Measurements from ENCODE around the gene P2RY12. TPM values are rescaled to one million over a fixed set of nuclear protein-coding genes. Genes with fewer than 3 reads are reported as not detected.

P2RY12 gene
- total RNA-seq, 2 donors from 2014 or later: not detected

DNA sequence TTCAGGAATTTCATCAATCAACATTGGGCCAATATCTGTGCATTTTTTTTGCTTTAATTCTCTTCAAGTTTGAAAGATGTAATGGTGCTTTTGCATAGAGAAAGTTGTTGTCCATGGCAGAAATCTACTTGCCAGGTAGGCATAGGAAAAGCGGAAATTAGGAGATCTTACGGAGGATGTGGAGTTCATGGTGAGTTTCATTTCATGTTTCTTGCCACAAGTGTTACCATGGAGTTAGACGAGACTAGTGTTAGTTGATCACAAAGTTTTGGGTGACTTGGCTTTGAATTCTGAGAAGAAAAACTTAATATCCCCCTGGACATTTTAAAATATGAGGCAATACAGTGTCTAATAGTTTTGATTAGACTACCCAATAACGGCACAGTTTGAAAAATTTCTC is 54.2 kb downstream of the P2RY12 start:
- Histone ChIP-seq H3K27ac (ENCODE audit: low read depth, low read length) (no peak overlapping the region), H3K27me3 (ENCODE audit: control insufficient read depth, insufficient read depth, low read length, poor library complexity, severe bottlenecking) (no peaks in the 10 kb centered on the region), H3K4me3 (ENCODE audit: low read length) (no peak overlapping the region), H3K36me3 (ENCODE audit: control insufficient read depth, insufficient read depth, low read length) (no peaks in the 10 kb centered on the region), H3K9ac (ENCODE audit: extremely low read depth, low read length, poor library complexity, severe bottlenecking) (no peak overlapping the region), H3K9me3 (ENCODE audit: control insufficient read depth, low read length) (no peaks in the 10 kb centered on the region), H3K4me1 (ENCODE audit: control insufficient read depth, insufficient read depth, low read length) (no peaks in the 10 kb centered on the region)
- 79 to 100% methylated on average over 2 to 4 of the region's 4 CpGs for WGBS, 2 experiments (ENCODE audit: insufficient coverage in 1 of 2, insufficient read length in 1 of 2)
- H3K36me3 Mint-ChIP-seq (ENCODE audit: low read depth): no peaks in the 10 kb centered on the region
- H3K27me3 Mint-ChIP-seq (ENCODE audit: insufficient read depth): no peaks in the 10 kb centered on the region
- H3K4me3 Mint-ChIP-seq: no peak overlapping the region
- H3K27ac Mint-ChIP-seq: no peak overlapping the region
- H3K9me3 Mint-ChIP-seq: no peaks in the 10 kb centered on the region
- no peak for TF ChIP-seq CTCF (conservative IDR thresholded peaks at IDR 0.05)
- no peaks in the 10 kb centered on the region for H3K4me1 Mint-ChIP-seq
- DNase-seq: no peak

GRCh38 chr3:151329363-151329762 is 55.2 kb downstream of the P2RY12 start, which contains the start of gene P2RY13:
Gene P2RY13 (minus strand): TSS chr3:151329549. CDS start chr3:151329528, 21 bp downstream.
- Mint-ChIP-seq H3K27ac (no peak within 1 kb of the TSS), H3K4me3 (no peak within 1 kb of the TSS), H3K4me1 (no peaks in the 10 kb centered on the region), H3K27me3 (ENCODE audit: insufficient read depth) (no peaks in the 10 kb centered on the region), H3K9me3 (no peaks in the 10 kb centered on the region), H3K36me3 (ENCODE audit: low read depth) (no peaks in the 10 kb centered on the region)
- H3K4me1 ChIP-seq (ENCODE audit: control insufficient read depth, insufficient read depth, low read length): no peaks in the 10 kb centered on the region
- TF ChIP-seq CTCF (conservative IDR thresholded peaks at IDR 0.05): no peak
- H3K27ac ChIP-seq (ENCODE audit: low read depth, low read length): no peak within 1 kb of the TSS
- no peak within 1 kb of the TSS for H3K4me3 ChIP-seq (ENCODE audit: low read length)
- no peak within 1 kb of the TSS for H3K9ac ChIP-seq (ENCODE audit: extremely low read depth, low read length, poor library complexity, severe bottlenecking)
- WGBS, 2 experiments (ENCODE audit: insufficient coverage in 1 of 2, insufficient read length in 1 of 2): 86% methylated on average over 1 of the region's 1 CpG; no CpG with 5 or more reads in 1 of the 2 experiments
- no peak for DNase-seq
- no peaks in the 10 kb centered on the region for H3K9me3 ChIP-seq (ENCODE audit: control insufficient read depth, low read length)
- H3K36me3 ChIP-seq (ENCODE audit: control insufficient read depth, insufficient read depth, low read length): no peaks in the 10 kb centered on the region
- no peaks in the 10 kb centered on the region for H3K27me3 ChIP-seq (ENCODE audit: control insufficient read depth, insufficient read depth, low read length, poor library complexity, severe bottlenecking)

DNA sequence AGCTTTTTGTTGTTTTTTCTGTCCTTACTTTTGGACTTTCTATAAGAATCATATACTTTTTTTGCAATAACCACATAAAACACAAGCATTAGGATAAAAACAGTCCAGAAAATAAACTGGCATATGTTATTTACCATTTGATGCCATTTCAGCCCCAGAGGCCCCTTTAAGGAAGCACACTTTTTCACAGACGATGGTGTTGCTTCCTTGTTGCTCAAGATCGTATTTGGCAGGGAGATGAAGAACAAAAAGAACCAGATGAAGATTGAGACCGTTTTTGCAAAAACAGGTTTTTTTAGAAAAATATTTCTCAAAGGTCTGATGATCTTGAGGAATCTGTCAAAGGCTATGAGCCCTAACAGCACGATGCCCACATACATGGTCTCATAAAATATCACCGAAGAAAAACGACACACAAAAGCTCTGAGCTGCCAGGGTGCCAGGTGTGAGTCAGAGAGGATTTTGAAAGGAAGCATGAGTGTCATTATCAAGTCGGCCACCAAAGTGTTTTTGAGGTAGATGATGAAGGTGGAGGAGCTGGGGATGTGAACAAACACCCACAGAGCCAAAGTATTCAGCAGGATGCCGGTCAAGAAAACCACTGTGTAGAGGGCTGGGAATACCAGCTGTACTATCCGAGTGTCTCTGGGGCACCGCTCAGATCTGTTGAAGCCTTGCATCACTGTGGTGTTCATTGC is 56.1 kb downstream of the P2RY12 start:
- H3K27ac ChIP-seq (ENCODE audit: low read depth, low read length): no peak overlapping the region
- H3K4me3 ChIP-seq (ENCODE audit: low read length): no peak overlapping the region
- no peaks in the 10 kb centered on the region for H3K4me1 ChIP-seq (ENCODE audit: control insufficient read depth, insufficient read depth, low read length)
- no peaks in the 10 kb centered on the region for H3K27me3 ChIP-seq (ENCODE audit: control insufficient read depth, insufficient read depth, low read length, poor library complexity, severe bottlenecking)
- Mint-ChIP-seq H3K4me3 (no peak overlapping the region), H3K4me1 (no peaks in the 10 kb centered on the region), H3K9me3 (no peaks in the 10 kb centered on the region), H3K36me3 (ENCODE audit: low read depth) (no peaks in the 10 kb centered on the region), H3K27me3 (ENCODE audit: insufficient read depth) (no peaks in the 10 kb centered on the region), H3K27ac (no peak overlapping the region)
- no peaks in the 10 kb centered on the region for H3K9me3 ChIP-seq (ENCODE audit: control insufficient read depth, low read length)
- H3K36me3 ChIP-seq (ENCODE audit: control insufficient read depth, insufficient read depth, low read length): no peaks in the 10 kb centered on the region
- H3K9ac ChIP-seq (ENCODE audit: extremely low read depth, low read length, poor library complexity, severe bottlenecking): no peak overlapping the region
- 85 to 97% methylated on average over 8 to 10 of the region's 10 CpGs for WGBS, 2 experiments (ENCODE audit: insufficient coverage in 1 of 2, insufficient read length in 1 of 2)
- no peak for TF ChIP-seq CTCF (conservative IDR thresholded peaks at IDR 0.05)
- DNase-seq: no peak

All from endodermal cell (in vitro differentiated cells).